Trophoblast cell (in vitro differentiated cells and primary cell): ENCODE data around the gene TENT5C.
A peak's percentile ranks its signal among the peaks of the same experiment; 100 is the strongest.

Experiments used
- DNase-seq, 2 donors: peaks; one replicate each; pipeline ENCODE4 v3.0.0-alpha.2; 2016
- H2AFZ ChIP-seq: 2 replicates; pipeline ENCODE4 v1.6.1; 2013; ENCODE audit warnings: low read length, moderate library complexity, mild to moderate bottlenecking; ENCODE audit not compliant: insufficient read depth, poor library complexity
- H2AK5ac ChIP-seq: 2 replicates; pipeline ENCODE4 v1.6.1; 2013; ENCODE audit warnings: mild to moderate bottlenecking, low read length
- H2BK120ac ChIP-seq: 2 replicates; pipeline ENCODE4 v1.6.1; 2013; ENCODE audit warnings: low read length, mild to moderate bottlenecking, moderate library complexity; ENCODE audit not compliant: insufficient read depth, poor library complexity
- H2BK12ac ChIP-seq: 2 replicates; pipeline ENCODE4 v1.6.1; 2013; ENCODE audit warnings: mild to moderate bottlenecking, low read length, moderate library complexity
- H2BK5ac ChIP-seq: 2 replicates; pipeline ENCODE4 v1.6.1; 2013; ENCODE audit warnings: low read length, low read depth, moderate library complexity, mild to moderate bottlenecking; ENCODE audit not compliant: poor library complexity
- H3K14ac ChIP-seq: 2 replicates; pipeline ENCODE4 v1.6.1; 2013; ENCODE audit warnings: mild to moderate bottlenecking, low read length
- H3K18ac ChIP-seq: 2 replicates; pipeline ENCODE4 v1.6.1; 2013; ENCODE audit warnings: mild to moderate bottlenecking, low read length
- H3K23ac ChIP-seq: 2 replicates; pipeline ENCODE4 v1.6.1; 2013; ENCODE audit warnings: low read length
- H3K27ac ChIP-seq: 2 replicates; pipeline ENCODE4 v1.5.1; 2013; ENCODE audit warnings: low read depth, mild to moderate bottlenecking, inconsistent platforms, low read length, moderate library complexity
- H3K27me3 ChIP-seq: 2 replicates; pipeline ENCODE4 v1.6.1; 2013; ENCODE audit warnings: inconsistent platforms, mild to moderate bottlenecking, low read length, moderate library complexity; ENCODE audit not compliant: insufficient read depth
- H3K36me3 ChIP-seq, 2 experiments: 1 replicate in 1 of 2; 2 replicates in 1 of 2; pipeline ENCODE4 v1.6.1; 2013; ENCODE audit warnings: low read length in 2 of 2, mild to moderate bottlenecking in 2 of 2, moderate library complexity in 1 of 2; ENCODE audit not compliant: insufficient read depth in 2 of 2, control insufficient read depth in 1 of 2
- H3K4ac ChIP-seq: 2 replicates; pipeline ENCODE4 v1.6.1; 2013; ENCODE audit warnings: low read depth, mild to moderate bottlenecking, low read length, moderate library complexity
- H3K4me1 ChIP-seq, 2 experiments: 1 replicate in 1 of 2; 2 replicates in 1 of 2; pipeline ENCODE4 v1.6.1; 2013; ENCODE audit warnings: low read length in 2 of 2, mild to moderate bottlenecking in 2 of 2, moderate library complexity in 1 of 2; ENCODE audit not compliant: insufficient read depth in 2 of 2, control insufficient read depth in 1 of 2
- H3K4me2 ChIP-seq: 2 replicates; pipeline ENCODE4 v1.6.1; 2013; ENCODE audit warnings: inconsistent platforms, mild to moderate bottlenecking, low read length, moderate library complexity
- H3K4me3 ChIP-seq: 2 replicates; pipeline ENCODE4 v1.5.1; 2013; ENCODE audit warnings: mild to moderate bottlenecking, low read depth, low read length, inconsistent platforms
- H3K79me1 ChIP-seq: one replicate; pipeline ENCODE4 v1.6.1; 2013; ENCODE audit warnings: low read length
- H3K79me2 ChIP-seq: 2 replicates; pipeline ENCODE4 v1.6.1; 2013; ENCODE audit warnings: low read length, mild to moderate bottlenecking; ENCODE audit not compliant: control insufficient read depth, insufficient read depth, poor library complexity
- H3K9ac ChIP-seq: 2 replicates; pipeline ENCODE4 v1.6.1; 2013; ENCODE audit warnings: mild to moderate bottlenecking, low read length
- H3K9me3 ChIP-seq: 2 replicates; pipeline ENCODE4 v1.6.1; 2013; ENCODE audit warnings: low read depth, mild to moderate bottlenecking, control low read depth, inconsistent platforms, low read length; ENCODE audit not compliant: insufficient read depth
- H4K12ac ChIP-seq: 2 replicates; pipeline ENCODE4 v1.6.1; 2013; ENCODE audit warnings: low read depth, mild to moderate bottlenecking, low read length, moderate library complexity
- H4K8ac ChIP-seq: 2 replicates; pipeline ENCODE4 v1.6.1; 2013; ENCODE audit warnings: low read depth, mild to moderate bottlenecking, low read length, moderate library complexity
- H4K91ac ChIP-seq: one replicate; pipeline ENCODE4 v1.6.1; 2013; ENCODE audit warnings: low read depth, mild to moderate bottlenecking, low read length, moderate library complexity
- WGBS: extraction: QIAGEN DNeasy Blood & Tissue Kit; methylation state at CpG from one replicate; pipeline ENCODE4 v1.1.7; 2013; ENCODE audit warnings: missing lambda C conversion rate; ENCODE audit not compliant: insufficient read length, insufficient coverage; ENCODE audit errors: extremely low coverage; 5-methylcytosine and 5-hydroxymethylcytosine counted together

TENT5C gene

GRCh38 chr1:117633068-117633345 is 27.2 kb downstream of the TENT5C start:
- whole genome bisulfite sequencing, result no CpG with 5 or more reads among the region's 5 CpGs
- H3K9ac ChIP-seq, result no peak overlapping the region
- no peak overlapping the region for H2BK120ac ChIP-seq
- H2BK12ac ChIP-seq, result no peak overlapping the region
- no peaks in the 10 kb centered on the region for H3K36me3 ChIP-seq
- H3K4me2 ChIP-seq, result no peak overlapping the region
- peaks cover 0 to 5% of the 10 kb centered on the region in 2 experiments for H3K4me1 ChIP-seq
- no peak overlapping the region for H3K27ac ChIP-seq
- no peak for DNase-seq
- H3K4me3 ChIP-seq, result no peak overlapping the region
- H4K12ac ChIP-seq, result no peak overlapping the region
- peaks cover 2% of the 10 kb centered on the region for H3K9me3 ChIP-seq
- no peak overlapping the region for H3K14ac ChIP-seq
- H3K79me2 ChIP-seq, result no peaks in the 10 kb centered on the region
- H2BK5ac ChIP-seq, result no peak overlapping the region
- H3K79me1 ChIP-seq, result no peaks in the 10 kb centered on the region
- no peak overlapping the region for H2AFZ ChIP-seq
- H2AK5ac ChIP-seq, result no peak overlapping the region
- no peaks in the 10 kb centered on the region for H3K27me3 ChIP-seq
- no peak overlapping the region for H3K23ac ChIP-seq
- no peak overlapping the region for H3K4ac ChIP-seq
- H4K91ac ChIP-seq, result no peak overlapping the region
- H3K18ac ChIP-seq, result no peak overlapping the region
- H4K8ac ChIP-seq, result no peak overlapping the region

GRCh38 chr1:117633423-117633822 is 27.6 kb downstream of the TENT5C start:
- no peak overlapping the region for H3K23ac ChIP-seq

GRCh38 chr1:117633936-117634335 is 28.1 kb downstream of the TENT5C start:
- H3K4ac ChIP-seq, result no peak overlapping the region
- H3K79me2 ChIP-seq, result no peaks in the 10 kb centered on the region
- no peaks in the 10 kb centered on the region for H3K27me3 ChIP-seq
- H3K23ac ChIP-seq, result no peak overlapping the region
- H3K4me3 ChIP-seq, result no peak overlapping the region
- H3K9me3 ChIP-seq, result peaks cover 2% of the 10 kb centered on the region
- H2BK5ac ChIP-seq, result no peak overlapping the region
- no CpG with 5 or more reads among the region's 5 CpGs for WGBS
- DNase-seq, result no peak
- H3K4me1 ChIP-seq, result peaks cover 0 to 5% of the 10 kb centered on the region in 2 experiments
- no peak overlapping the region for H3K14ac ChIP-seq
- no peaks in the 10 kb centered on the region for H3K79me1 ChIP-seq
- no peak overlapping the region for H3K4me2 ChIP-seq
- H3K36me3 ChIP-seq, result no peaks in the 10 kb centered on the region
- no peak overlapping the region for H2BK120ac ChIP-seq
- H3K27ac ChIP-seq, result no peak overlapping the region
- H2AFZ ChIP-seq, result no peak overlapping the region
- H4K12ac ChIP-seq, result no peak overlapping the region
- no peak overlapping the region for H2BK12ac ChIP-seq
- H3K18ac ChIP-seq, result no peak overlapping the region
- H4K8ac ChIP-seq, result no peak overlapping the region
- no peak overlapping the region for H4K91ac ChIP-seq
- H3K9ac ChIP-seq, result no peak overlapping the region
- H2AK5ac ChIP-seq, result no peak overlapping the region

More at GRCh38 chr1:117633423-117633822, 27.6 kb downstream of the TENT5C start:
- H2BK5ac ChIP-seq, result no peak overlapping the region
- no peak overlapping the region for H2BK12ac ChIP-seq
- H3K27me3 ChIP-seq, result no peaks in the 10 kb centered on the region
- H4K12ac ChIP-seq, result no peak overlapping the region
- H2AK5ac ChIP-seq, result no peak overlapping the region
- no peak overlapping the region for H3K9ac ChIP-seq
- H3K18ac ChIP-seq, result no peak overlapping the region
- H4K91ac ChIP-seq, result no peak overlapping the region
- no peaks in the 10 kb centered on the region for H3K36me3 ChIP-seq
- no peaks in the 10 kb centered on the region for H3K79me2 ChIP-seq
- no peak overlapping the region for H2BK120ac ChIP-seq
- H4K8ac ChIP-seq, result no peak overlapping the region
- no peak overlapping the region for H2AFZ ChIP-seq
- H3K4ac ChIP-seq, result no peak overlapping the region
- H3K14ac ChIP-seq, result no peak overlapping the region
- DNase-seq, result peak in 1 of 2 donors; percentile 49
- no peak overlapping the region for H3K4me2 ChIP-seq
- H3K27ac ChIP-seq, result no peak overlapping the region
- H3K9me3 ChIP-seq, result peaks cover 2% of the 10 kb centered on the region
- WGBS, result no CpG with 5 or more reads among the region's 7 CpGs
- peaks cover 0 to 5% of the 10 kb centered on the region in 2 experiments for H3K4me1 ChIP-seq
- H3K4me3 ChIP-seq, result no peak overlapping the region
- H3K79me1 ChIP-seq, result no peaks in the 10 kb centered on the region

- Histone ChIP-seq H3K27ac (no peak overlapping the region), H2BK120ac (no peak overlapping the region), H2AFZ (no peak overlapping the region), H3K79me2 (no peaks in the 10 kb centered on the region), H3K18ac (no peak overlapping the region), H4K91ac (no peak overlapping the region), H3K14ac (no peak overlapping the region), H4K8ac (no peak overlapping the region), H2BK5ac (no peak overlapping the region), H3K4ac (no peak overlapping the region), H3K27me3 (no peaks in the 10 kb centered on the region), H3K36me3 (no peaks in the 10 kb centered on the region), H3K23ac (no peak overlapping the region), H4K12ac (no peak overlapping the region), H3K4me2 (no peak overlapping the region), H3K9ac (no peak overlapping the region), H3K79me1 (no peaks in the 10 kb centered on the region), H2BK12ac (no peak overlapping the region), H3K4me1 (peaks cover 0 to 5% of the 10 kb centered on the region in 2 experiments), H3K9me3 (peaks cover 2% of the 10 kb centered on the region), H2AK5ac (no peak overlapping the region), H3K4me3 (no peak overlapping the region)
- no CpG with 5 or more reads among the region's 3 CpGs for WGBS
- no peak for DNase-seq
These were observed 28.8 kb downstream of the TENT5C start for GRCh38 chr1:117634631-117635030.
